Ovary (tissue), 9 donors: ENCODE results near the gene PNPO. TPM values are rescaled to one million over a fixed set of nuclear protein-coding genes. Genes with fewer than 3 reads are reported as not detected.

Experiments
- DNase-seq, 5 donors: peaks; one replicate each; pipeline ENCODE4 v3.0.0-alpha.2; 2019 to 2020
- H3K27ac ChIP-seq, 2 donors: fragments of 200-600 bp; one replicate each; pipeline versions ENCODE4 v1.5.1 to v1.8.0; 2019 to 2022
- H3K27me3 ChIP-seq: fragments of 200-600 bp; one replicate; pipeline ENCODE4 v1.8.0; 2022
- H3K36me3 ChIP-seq: fragments of 200-600 bp; sonication (generic); one replicate; pipeline ENCODE4 v1.5.1; 2019
- H3K4me1 ChIP-seq: one replicate; pipeline ENCODE4 v1.8.1; 2013; ENCODE audit warnings: mild to moderate bottlenecking, moderate library complexity; ENCODE audit not compliant: insufficient read depth
- H3K4me3 ChIP-seq: fragments of 200-600 bp; sonication (generic); one replicate; pipeline ENCODE4 v1.5.1; 2017
- H3K9me3 ChIP-seq, 2 donors: fragments of 200-600 bp in 1 of 2; sonication (generic) in 1 of 2; one replicate each; pipeline versions ENCODE4 v1.5.1 to v1.8.1; 2013 to 2019; ENCODE audit warnings: mild to moderate bottlenecking in 1 of 2, moderate library complexity in 1 of 2
- EP300 ChIP-seq: sonication (generic); formaldehyde crosslinking; IDR thresholded peaks from one replicate; pipeline ENCODE4 v1.6.1; 2017; ENCODE audit warnings: antibody characterized with exemption
- POLR2A ChIP-seq: fragments of 450-650 bp; IDR thresholded peaks from one replicate; pipeline ENCODE4 v1.6.1; 2017; ENCODE audit warnings: antibody characterized with exemption, mild to moderate bottlenecking, moderate library complexity
- WGBS, 3 donors: extraction: QIAGEN DNeasy Blood & Tissue Kit in 1 of 3; methylation state at CpG; one replicate each; pipeline versions ENCODE4 v1.1.5 to v1.1.7; 2013 to 2017; 5-methylcytosine and 5-hydroxymethylcytosine counted together
- intact Hi-C, 4 donors: fragments of 100-400 bp; cut with DNase I; formaldehyde crosslinking; loops; one replicate each; pipeline versions ENCODE4 v1.11.0 to v1.15.1; 2022 to 2023
- polyA plus RNA-seq, 2 donors: library from polyadenylated mRNA; stranded (reverse); fragments of 200-250 nt in 1 of 2; fragments of 350-450 nt in 1 of 2; fragmentation: Illumina TruSeq in 1 of 2; extraction: RNeasy Lipid Tissue Mini Kit (QIAGEN cat#74804) in 1 of 2; gene quantifications; one replicate each; pipeline ENCODE4 v1.2.3, GENCODE V29; 2013 to 2014
- total RNA-seq, 7 donors: library from RNA; depleted of rRNA in 2 of 7; stranded (reverse); fragments of >200 nt in 2 of 7; fragmentation: NEBNext Ultra II Directional in 3 of 7; extraction: Animal tissue kit (Norgen Biotek cat#: 25700) in 3 of 7; gene quantifications; one replicate each; pipeline versions ENCODE4 v1.1.0 to v1.2.4, GENCODE V29; 2016 to 2023
- TF ChIP-seq, protein P1 (sequence below), 3 donors: fragments of 450-650 bp in 2 of 3; fragments of 200-600 bp in 1 of 3; IDR thresholded peaks; one replicate each; pipeline versions ENCODE4 v1.5.1 to v1.8.0; 2016 to 2022; ENCODE audit warnings: antibody characterized with exemption in 3 of 3, mild to moderate bottlenecking in 1 of 3
- donor health status: DM: no; HTN: no; CAD: no; lungs with moderate emphysema.
- donor health status: DM: no; HTN: no; CAD: no.
- donor health status: Bipolar disorder and iron deficiency.
- donor health status: DM: yes; HTN: yes; CAD: no.
- donor health status: DM: no; HTN: no; CAD: no.
- donor health status: DM: yes; HTN: yes; CAD: no.

PNPO gene
- total and polyA plus RNA-seq, 9 donors: 6.1 to 32.4 (median 21.8) TPM

GRCh38 chr17:47998044-47998443 is 56.7 kb downstream of the PNPO start:
- intact Hi-C loops: no loop called here

More at GRCh38 chr17:47998044-47998443, 56.7 kb downstream of the PNPO start:
- no peaks in the 10 kb centered on the region for H3K4me1 ChIP-seq
- no peaks in the 10 kb centered on the region for H3K9me3 ChIP-seq
- H3K27ac ChIP-seq: no peak overlapping the region
- TF ChIP-seq POLR2A (no peak), EP300 (no peak)
- TF ChIP-seq, protein P1, sequence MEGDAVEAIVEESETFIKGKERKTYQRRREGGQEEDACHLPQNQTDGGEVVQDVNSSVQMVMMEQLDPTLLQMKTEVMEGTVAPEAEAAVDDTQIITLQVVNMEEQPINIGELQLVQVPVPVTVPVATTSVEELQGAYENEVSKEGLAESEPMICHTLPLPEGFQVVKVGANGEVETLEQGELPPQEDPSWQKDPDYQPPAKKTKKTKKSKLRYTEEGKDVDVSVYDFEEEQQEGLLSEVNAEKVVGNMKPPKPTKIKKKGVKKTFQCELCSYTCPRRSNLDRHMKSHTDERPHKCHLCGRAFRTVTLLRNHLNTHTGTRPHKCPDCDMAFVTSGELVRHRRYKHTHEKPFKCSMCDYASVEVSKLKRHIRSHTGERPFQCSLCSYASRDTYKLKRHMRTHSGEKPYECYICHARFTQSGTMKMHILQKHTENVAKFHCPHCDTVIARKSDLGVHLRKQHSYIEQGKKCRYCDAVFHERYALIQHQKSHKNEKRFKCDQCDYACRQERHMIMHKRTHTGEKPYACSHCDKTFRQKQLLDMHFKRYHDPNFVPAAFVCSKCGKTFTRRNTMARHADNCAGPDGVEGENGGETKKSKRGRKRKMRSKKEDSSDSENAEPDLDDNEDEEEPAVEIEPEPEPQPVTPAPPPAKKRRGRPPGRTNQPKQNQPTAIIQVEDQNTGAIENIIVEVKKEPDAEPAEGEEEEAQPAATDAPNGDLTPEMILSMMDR (IDR thresholded peaks at IDR 0.05): no peak
- no peak for DNase-seq
- no peaks in the 10 kb centered on the region for H3K27me3 ChIP-seq
- 88 to 95% (median 94%) methylated on average over 7 of the region's 7 CpGs for WGBS, 3 donors
- no peaks in the 10 kb centered on the region for H3K36me3 ChIP-seq
- no peak overlapping the region for H3K4me3 ChIP-seq

Other genes with a start within 250 kb of the PNPO start
- 10 to 100 TPM in 5 of 7 donors, 1 to 10 TPM in 2; 6.0 to 28.8 (median 22.8) TPM for gene TBKBP1, start 247.4 kb upstream of the PNPO start, total RNA-seq
- gene TBKBP1, start 247.4 kb upstream of the PNPO start, polyA plus RNA-seq: 10 to 100 TPM; 10.4 to 24.0 TPM
- gene TBX21, start 208.3 kb upstream of the PNPO start, total RNA-seq: 1 to 10 TPM in 1 of 7 donors, under 1 TPM in 5, not detected in 1; 0.20 to 1.4 (median 0.33) TPM
- under 1 TPM; 0.12 to 0.70 TPM for gene TBX21, start 208.3 kb upstream of the PNPO start, polyA plus RNA-seq
- 10 to 100 TPM in 5 of 7 donors, 1 to 10 TPM in 2; 6.4 to 18.0 (median 14.4) TPM for gene OSBPL7, start 119.8 kb upstream of the PNPO start, total RNA-seq
- 1 to 10 TPM; 6.1 to 9.6 TPM for gene OSBPL7, start 119.8 kb upstream of the PNPO start, polyA plus RNA-seq
- gene MRPL10, start 110.0 kb upstream of the PNPO start, total RNA-seq: 10 to 100 TPM; 30.4 to 59.5 (median 48.4) TPM
- gene MRPL10, start 110.0 kb upstream of the PNPO start, polyA plus RNA-seq: 10 to 100 TPM; 55.9 to 64.4 TPM
- 10 to 100 TPM in 1 of 7 donors, 1 to 10 TPM in 3, under 1 TPM in 3; 0.35 to 17.1 (median 1.2) TPM for gene LRRC46, start 109.9 kb upstream of the PNPO start, total RNA-seq
- 1 to 10 TPM in 1 of 2 donors, under 1 TPM in 1; 0.31 to 1.6 TPM for gene LRRC46, start 109.9 kb upstream of the PNPO start, polyA plus RNA-seq
- 10 to 100 TPM; 25.4 to 43.9 (median 36.8) TPM for gene SCRN2, start 100.3 kb upstream of the PNPO start, total RNA-seq
- gene SCRN2, start 100.3 kb upstream of the PNPO start, polyA plus RNA-seq: 10 to 100 TPM in 1 of 2 donors, 1 to 10 TPM in 1; 5.6 to 45.5 TPM
- gene SP6, start 90.4 kb upstream of the PNPO start, total RNA-seq: 1 to 10 TPM in 5 of 7 donors, under 1 TPM in 2; 0.66 to 4.3 (median 1.3) TPM
- gene SP6, start 90.4 kb upstream of the PNPO start, polyA plus RNA-seq: 1 to 10 TPM in 1 of 2 donors, under 1 TPM in 1; 0.25 to 1.1 TPM
- gene SP2, start 45.3 kb upstream of the PNPO start, total RNA-seq: 10 to 100 TPM in 5 of 7 donors, 1 to 10 TPM in 2; 2.6 to 22.5 (median 14.6) TPM
- gene SP2, start 45.3 kb upstream of the PNPO start, polyA plus RNA-seq: 10 to 100 TPM; 15.0 to 19.4 TPM
- gene PRR15L, start 16.3 kb downstream of the PNPO start, total RNA-seq: 10 to 100 TPM in 1 of 7 donors, 1 to 10 TPM in 1, under 1 TPM in 5; 0.18 to 22.3 (median 0.82) TPM
- under 1 TPM; 0.16 to 0.35 TPM for gene PRR15L, start 16.3 kb downstream of the PNPO start, polyA plus RNA-seq
- gene CDK5RAP3, start 29.5 kb downstream of the PNPO start, total RNA-seq: 100 to 1,000 TPM; 125 to 197 (median 144) TPM
- gene CDK5RAP3, start 29.5 kb downstream of the PNPO start, polyA plus RNA-seq: 100 to 1,000 TPM; 138 to 162 TPM
- 10 to 100 TPM in 5 of 7 donors, 1 to 10 TPM in 2; 1.7 to 36.2 (median 12.1) TPM for gene COPZ2, start 96.2 kb downstream of the PNPO start, total RNA-seq
- gene COPZ2, start 96.2 kb downstream of the PNPO start, polyA plus RNA-seq: 10 to 100 TPM; 12.1 to 58.1 TPM
- 100 to 1,000 TPM in 6 of 7 donors, 10 to 100 TPM in 1; 80.0 to 214 (median 165) TPM for gene NFE2L1, start 106.8 kb downstream of the PNPO start, total RNA-seq
- gene NFE2L1, start 106.8 kb downstream of the PNPO start, polyA plus RNA-seq: 100 to 1,000 TPM; 150 to 577 TPM
- gene CBX1, start 159.9 kb downstream of the PNPO start, total RNA-seq: 10 to 100 TPM; 35.4 to 83.5 (median 70.0) TPM
- gene CBX1, start 159.9 kb downstream of the PNPO start, polyA plus RNA-seq: 100 to 1,000 TPM in 1 of 2 donors, 10 to 100 TPM in 1; 68.3 to 106 TPM
- 10 to 100 TPM in 5 of 7 donors, 1 to 10 TPM in 2; 7.1 to 21.3 (median 14.1) TPM for gene SNX11, start 166.2 kb downstream of the PNPO start, total RNA-seq
- gene SNX11, start 166.2 kb downstream of the PNPO start, polyA plus RNA-seq: 10 to 100 TPM in 1 of 2 donors, 1 to 10 TPM in 1; 8.5 to 18.5 TPM